ENCODE data around the gene NRG3. TPM values are rescaled to one million over a fixed set of nuclear protein-coding genes. Genes with fewer than 3 reads are reported as not detected.

The NRG3 gene
- total and polyA plus RNA-seq, 2 of the 4 experiments (the other 2 are of a cell fraction) = not detected

DNA sequence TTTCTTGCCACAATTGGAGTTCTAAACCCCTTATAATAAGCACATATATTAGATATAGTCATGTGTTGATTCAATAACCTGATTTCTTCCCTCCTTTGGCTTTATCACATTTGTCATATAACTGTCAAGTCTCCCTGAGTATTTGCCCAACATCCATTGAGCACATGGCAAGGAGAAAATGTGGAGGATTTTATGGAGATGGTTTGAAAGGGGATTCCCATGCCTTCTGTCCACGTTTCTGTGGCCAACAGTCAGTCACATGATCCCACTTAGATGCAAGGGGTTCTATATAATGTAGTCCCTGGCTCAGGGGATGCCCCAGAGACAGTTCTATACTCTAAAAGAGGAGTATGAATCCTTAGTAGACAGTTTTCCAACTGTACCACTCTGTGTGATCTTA, 577.7 kb downstream of the NRG3 start:
- Histone ChIP-seq H4K5ac (ENCODE audit: low read depth, low read length) (no peak overlapping the region), H3K56ac (ENCODE audit: extremely low read depth, insufficient read depth, low read length) (no peak overlapping the region), H3K9me1 (ENCODE audit: insufficient read depth, low read length) (no peaks in the 10 kb centered on the region), H3K27me3 (ENCODE audit: control insufficient read depth, insufficient read depth, low read length) (no peaks in the 10 kb centered on the region), H3K4ac (ENCODE audit: low read depth, low read length) (no peak overlapping the region), H3K27ac (ENCODE audit: insufficient read depth, low read length) (no peak overlapping the region), H2AK5ac (ENCODE audit: low read depth, low read length) (no peak overlapping the region), H3K18ac (ENCODE audit: low read depth, low read length) (no peak overlapping the region), H3K9me3 (ENCODE audit: control insufficient read depth, insufficient read depth, low read length) (peaks cover 9% of the 10 kb centered on the region), H4K91ac (ENCODE audit: insufficient read depth, low read depth, low read length) (no peak overlapping the region), H3K36me3 (ENCODE audit: control insufficient read depth, insufficient read depth, low read length) (no peaks in the 10 kb centered on the region), H2BK20ac (ENCODE audit: low read depth, low read length) (no peak overlapping the region), H2AK9ac (replicated peaks; ENCODE audit: low read depth, low read length, poor library complexity) (no peak overlapping the region), H2BK120ac (ENCODE audit: low read depth, low read length) (no peak overlapping the region), H3K4me3 (ENCODE audit: insufficient read depth, low read depth, low read length) (no peak overlapping the region), H3K79me1 (ENCODE audit: low read depth in 1 of 2, low read length in 2 of 2) (no peaks in the 10 kb centered on the region), H3K4me1 (ENCODE audit: control insufficient read depth, insufficient read depth, low read length) (no peaks in the 10 kb centered on the region), H3K23ac (ENCODE audit: low read depth, low read length) (no peak overlapping the region), H3K14ac (replicated peaks; ENCODE audit: low read depth, low read length) (no peak overlapping the region), H2BK5ac (ENCODE audit: low read depth, low read length, poor library complexity, severe bottlenecking) (no peak overlapping the region), H4K8ac (ENCODE audit: low read depth in 2 of 2, low read length in 2 of 2) (no peak overlapping the region), H3K9ac (ENCODE audit: low read depth, low read length) (no peak overlapping the region), H2BK15ac (ENCODE audit: low read depth, low read length) (no peak overlapping the region), H4K20me1 (ENCODE audit: insufficient read depth, low read length) (no peaks in the 10 kb centered on the region), H2AFZ (replicated peaks; ENCODE audit: low read length, poor library complexity) (no peak overlapping the region), H3K4me2 (ENCODE audit: low read depth, low read length) (no peak overlapping the region)
- CTCF ChIA-PET = interaction anchor here (0.6 kb wide), 1 partner anchor 183 kb away, joined by 3 read pairs; no protein-coding TSS in a partner anchor
- dilution Hi-C loops (cut with HindIII; ENCODE audit: low sequenced_read_pairs, unreplicated experiment) = no loop called here
- TF ChIP-seq MAZ (IDR thresholded peaks at IDR 0.05; ENCODE audit: borderline replicate concordance, low read depth, low read length) (no peak), RAD21 (IDR thresholded peaks at IDR 0.05; ENCODE audit: low read length) (no peak), BHLHE40 (IDR thresholded peaks at IDR 0.05; ENCODE audit: low read depth, low read length) (no peak), MAFK (IDR thresholded peaks at IDR 0.05; ENCODE audit: low read depth, low read length) (no peak), RCOR1 (IDR thresholded peaks at IDR 0.05; ENCODE audit: insufficient replicate concordance, low read length) (no peak), POLR2A (IDR thresholded peaks at IDR 0.05; ENCODE audit: low read depth, low read length) (no peak), SMC3 (IDR thresholded peaks at IDR 0.05; ENCODE audit: low read depth, low read length) (no peak), NFE2L2 (IDR thresholded peaks at IDR 0.05; ENCODE audit: low read depth, low read length) (no peak), FOS (IDR thresholded peaks at IDR 0.05; ENCODE audit: low read depth, low read length) (no peak)
- TF ChIP-seq, protein P1, sequence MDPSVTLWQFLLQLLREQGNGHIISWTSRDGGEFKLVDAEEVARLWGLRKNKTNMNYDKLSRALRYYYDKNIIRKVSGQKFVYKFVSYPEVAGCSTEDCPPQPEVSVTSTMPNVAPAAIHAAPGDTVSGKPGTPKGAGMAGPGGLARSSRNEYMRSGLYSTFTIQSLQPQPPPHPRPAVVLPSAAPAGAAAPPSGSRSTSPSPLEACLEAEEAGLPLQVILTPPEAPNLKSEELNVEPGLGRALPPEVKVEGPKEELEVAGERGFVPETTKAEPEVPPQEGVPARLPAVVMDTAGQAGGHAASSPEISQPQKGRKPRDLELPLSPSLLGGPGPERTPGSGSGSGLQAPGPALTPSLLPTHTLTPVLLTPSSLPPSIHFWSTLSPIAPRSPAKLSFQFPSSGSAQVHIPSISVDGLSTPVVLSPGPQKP (IDR thresholded peaks at IDR 0.05; ENCODE audit: borderline replicate concordance, low read depth, low read length) = no peak
- TF ChIP-seq, protein P2, sequence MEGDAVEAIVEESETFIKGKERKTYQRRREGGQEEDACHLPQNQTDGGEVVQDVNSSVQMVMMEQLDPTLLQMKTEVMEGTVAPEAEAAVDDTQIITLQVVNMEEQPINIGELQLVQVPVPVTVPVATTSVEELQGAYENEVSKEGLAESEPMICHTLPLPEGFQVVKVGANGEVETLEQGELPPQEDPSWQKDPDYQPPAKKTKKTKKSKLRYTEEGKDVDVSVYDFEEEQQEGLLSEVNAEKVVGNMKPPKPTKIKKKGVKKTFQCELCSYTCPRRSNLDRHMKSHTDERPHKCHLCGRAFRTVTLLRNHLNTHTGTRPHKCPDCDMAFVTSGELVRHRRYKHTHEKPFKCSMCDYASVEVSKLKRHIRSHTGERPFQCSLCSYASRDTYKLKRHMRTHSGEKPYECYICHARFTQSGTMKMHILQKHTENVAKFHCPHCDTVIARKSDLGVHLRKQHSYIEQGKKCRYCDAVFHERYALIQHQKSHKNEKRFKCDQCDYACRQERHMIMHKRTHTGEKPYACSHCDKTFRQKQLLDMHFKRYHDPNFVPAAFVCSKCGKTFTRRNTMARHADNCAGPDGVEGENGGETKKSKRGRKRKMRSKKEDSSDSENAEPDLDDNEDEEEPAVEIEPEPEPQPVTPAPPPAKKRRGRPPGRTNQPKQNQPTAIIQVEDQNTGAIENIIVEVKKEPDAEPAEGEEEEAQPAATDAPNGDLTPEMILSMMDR (conservative IDR thresholded peaks at IDR 0.05; ENCODE audit: low read depth, low read length) = no peak
- no TSS peak for BruUV-seq (replicated peaks)
- intact Hi-C loops (cut with micrococcal nuclease) = no loop called here
- no CpG with 5 or more reads among the region's 1 CpG for WGBS, 2 experiments (ENCODE audit: extremely low coverage in 2 of 2, insufficient read length in 1 of 2)
- in situ Hi-C loops (cut with MboI; ENCODE audit: low sequenced_read_pairs) = no loop called here
- POLR2A ChIA-PET (ENCODE audit: unreplicated experiment) = no interaction called here
- DNase-seq (no peak), ATAC-seq (ENCODE audit: low read depth) (no peak)

Measured in IMR-90 (cell line).